Measurements from ENCODE around the gene RABGAP1L. TPM values are rescaled to one million over a fixed set of nuclear protein-coding genes. Genes with fewer than 3 reads are reported as not detected.

The RABGAP1L gene
- total RNA-seq, 4 donors from 2014 or later = 170 to 282 (median 182) TPM

GRCh38 chr1:174850726-174851125, 691.4 kb downstream of the RABGAP1L start:
- no peaks in the 10 kb centered on the region for H3K4me1 ChIP-seq
- no peak for DNase-seq
- H3K27me3 ChIP-seq = no peaks in the 10 kb centered on the region
- H3K4me3 ChIP-seq = no peak overlapping the region
- H3K36me3 ChIP-seq = no peaks in the 10 kb centered on the region
- H3K9me3 ChIP-seq = no peaks in the 10 kb centered on the region
- H3K27ac ChIP-seq = no peak overlapping the region
- TF ChIP-seq POLR2A (IDR thresholded peaks at IDR 0.05) (no peak), CTCF (IDR thresholded peaks at IDR 0.05) (no peak)

- H3K36me3 ChIP-seq = no peaks in the 10 kb centered on the region
- TF ChIP-seq POLR2A (IDR thresholded peaks at IDR 0.05) (no peak), CTCF (IDR thresholded peaks at IDR 0.05) (no peak)
- H3K27ac ChIP-seq = no peak overlapping the region
- no peaks in the 10 kb centered on the region for H3K27me3 ChIP-seq
- H3K4me3 ChIP-seq = no peak overlapping the region
- H3K4me1 ChIP-seq = no peaks in the 10 kb centered on the region
- no peaks in the 10 kb centered on the region for H3K9me3 ChIP-seq
- no peak for DNase-seq
Observed at GRCh38 chr1:174858301-174858700, 699.0 kb downstream of the RABGAP1L start.

GRCh38 chr1:174870319-174870718, 711.0 kb downstream of the RABGAP1L start:
- Histone ChIP-seq H3K27ac (no peak overlapping the region), H3K36me3 (no peaks in the 10 kb centered on the region), H3K9me3 (no peaks in the 10 kb centered on the region), H3K27me3 (no peaks in the 10 kb centered on the region), H3K4me3 (no peak overlapping the region), H3K4me1 (no peaks in the 10 kb centered on the region)
- DNase-seq = no peak
- no peak for TF ChIP-seq CTCF (IDR thresholded peaks at IDR 0.05)
- TF ChIP-seq POLR2A (IDR thresholded peaks at IDR 0.05) = no peak

GRCh38 chr1:174871886-174872285, 712.6 kb downstream of the RABGAP1L start:
- DNase-seq = no peak
- Histone ChIP-seq H3K27me3 (no peaks in the 10 kb centered on the region), H3K9me3 (no peaks in the 10 kb centered on the region), H3K36me3 (no peaks in the 10 kb centered on the region), H3K4me3 (no peak overlapping the region), H3K4me1 (no peaks in the 10 kb centered on the region), H3K27ac (no peak overlapping the region)
- no peak for TF ChIP-seq POLR2A (IDR thresholded peaks at IDR 0.05)
- TF ChIP-seq CTCF (IDR thresholded peaks at IDR 0.05) = no peak

- DNase-seq = no peak
- Histone ChIP-seq H3K27me3 (no peaks in the 10 kb centered on the region), H3K27ac (no peak overlapping the region), H3K4me3 (no peak overlapping the region), H3K9me3 (no peaks in the 10 kb centered on the region), H3K36me3 (no peaks in the 10 kb centered on the region), H3K4me1 (no peaks in the 10 kb centered on the region)
- no peak for TF ChIP-seq POLR2A (IDR thresholded peaks at IDR 0.05)
- no peak for TF ChIP-seq CTCF (IDR thresholded peaks at IDR 0.05)
Observed at GRCh38 chr1:174872615-174873058, 713.3 kb downstream of the RABGAP1L start.

All from Peyer's patch (tissue), 4 donors.